ENCODE results near the gene APOL6. TPM values are rescaled to one million over a fixed set of nuclear protein-coding genes. Genes with fewer than 3 reads are reported as not detected.
"Not testable (repeated sequence)": the region's sequence is repeated elsewhere in the genome, so short reads cannot be mapped to it uniquely, and the experiment has no call there.

APOL6 gene
- total and polyA plus RNA-seq, 2 of the 13 experiments (the other 11 are each of a cell fraction or from before 2014, with no cell fraction given), result 5.2 to 7.5 TPM

- no peaks in the 10 kb centered on the region for H3K36me3 ChIP-seq (replicated peaks in 1 of 2; ENCODE audit: control insufficient read depth in 1 of 2, insufficient read depth in 2 of 2, low read length in 2 of 2)
- H3K27ac ChIP-seq (ENCODE audit: extremely low read length, insufficient read depth, low read length), result no peak overlapping the region
- in situ Hi-C loops (cut with HindIII; ENCODE audit: extremely low pct_ligation_motif_present, low pct_unique_long_range_greater_than_20kb) (no loop called here), intact Hi-C loops (cut with micrococcal nuclease; ENCODE audit: unreplicated experiment) (no loop called here)
- FAIRE-seq (no peak), DNase-seq (ENCODE audit: low spot score) (no peak), ATAC-seq (no peak)
- no peak overlapping the region for H3K9ac ChIP-seq (ENCODE audit: insufficient read depth, low read depth, low read length)
- H3K27me3 ChIP-seq (ENCODE audit: control insufficient read depth in 1 of 2, insufficient read depth in 2 of 2, low read length in 2 of 2), result no peaks in the 10 kb centered on the region
- H3K4me3 ChIP-seq (replicated peaks in 1 of 3; ENCODE audit: insufficient read depth in 1 of 3, low read depth in 2 of 3, low read length in 3 of 3), result no peak overlapping the region
- H3K4me2 ChIP-seq (ENCODE audit: low read depth, low read length), result no peak overlapping the region
- POLR2A ChIA-PET, result no interaction called here
- no peak overlapping the region for H2AFZ ChIP-seq (ENCODE audit: low read length)
- CTCF ChIA-PET (ENCODE audit: low intra/inter-chr PET ratio, low total read pairs), result no interaction called here
- H3K4me1 ChIP-seq (ENCODE audit: insufficient read depth, low read length), result peaks cover 6% of the 10 kb centered on the region; the same call in 1 of the 2 replicates
- H3K9me3 ChIP-seq (ENCODE audit: low read length), result no peaks in the 10 kb centered on the region
- no peaks in the 10 kb centered on the region for H4K20me1 ChIP-seq (ENCODE audit: insufficient read depth, low read length)
- BruUV-seq (replicated peaks), result no TSS peak
- H3K79me2 ChIP-seq (ENCODE audit: insufficient read depth, low read length), result no peaks in the 10 kb centered on the region
- no peak for TF ChIP-seq ZNF883 (CRISPR knock-in tag; IDR thresholded peaks at IDR 0.05; ENCODE audit: not compliant biosample characterization)
- no peak for TF ChIP-seq ZNF737 (CRISPR knock-in tag; IDR thresholded peaks at IDR 0.05; ENCODE audit: borderline replicate concordance)
- no peak for TF ChIP-seq FOSL2 (CRISPR knock-in tag; IDR thresholded peaks at IDR 0.05)
- TF ChIP-seq NCOA2 (CRISPR knock-in tag; IDR thresholded peaks at IDR 0.05), result no peak
- TF ChIP-seq TCF12 (IDR thresholded peaks at IDR 0.05), result no peak
- TF ChIP-seq TCF12 (CRISPR knock-in tag; IDR thresholded peaks at IDR 0.05), result no peak
- no peak for TF ChIP-seq TBX3 (IDR thresholded peaks at IDR 0.05; ENCODE audit: borderline replicate concordance)
- no peak for TF ChIP-seq NAIF1 (CRISPR knock-in tag; IDR thresholded peaks at IDR 0.05; ENCODE audit: borderline replicate concordance)
- no peak for TF ChIP-seq MIER2 (CRISPR knock-in tag; IDR thresholded peaks at IDR 0.05)
- no peak for TF ChIP-seq SAFB2 (CRISPR knock-in tag; IDR thresholded peaks at IDR 0.05; ENCODE audit: borderline replicate concordance, low read depth)
- TF ChIP-seq ATF4 (CRISPR knock-in tag; IDR thresholded peaks at IDR 0.05), result no peak
- TF ChIP-seq HIC2 (CRISPR knock-in tag; IDR thresholded peaks at IDR 0.05; ENCODE audit: low read depth), result no peak
- TF ChIP-seq DNMT1 (CRISPR knock-in tag; IDR thresholded peaks at IDR 0.05), result no peak
- TF ChIP-seq REPIN1 (CRISPR knock-in tag; IDR thresholded peaks at IDR 0.05; ENCODE audit: borderline replicate concordance, low read depth), result no peak
- TF ChIP-seq RNF2 (conservative IDR thresholded peaks at IDR 0.05; ENCODE audit: low read depth), result no peak
- no peak for TF ChIP-seq CC2D1A (CRISPR knock-in tag; IDR thresholded peaks at IDR 0.05)
- TF ChIP-seq ZNF101 (CRISPR knock-in tag; IDR thresholded peaks at IDR 0.05; ENCODE audit: borderline replicate concordance, low read depth), result no peak
Observed at GRCh38 chr22:35674335-35674734, 26.1 kb downstream of the APOL6 start.

GRCh38 chr22:35676065-35676464 is 27.8 kb downstream of the APOL6 start:
- DNase-seq (ENCODE audit: low spot score); H3K9ac ChIP-seq (ENCODE audit: insufficient read depth, low read depth, low read length); H3K36me3 ChIP-seq (replicated peaks in 1 of 2; ENCODE audit: control insufficient read depth in 1 of 2, insufficient read depth in 2 of 2, low read length in 2 of 2); H3K27ac ChIP-seq (ENCODE audit: extremely low read length, insufficient read depth, low read length); H3K9me3 ChIP-seq (ENCODE audit: low read length); H3K4me2 ChIP-seq (ENCODE audit: low read depth, low read length); H3K4me3 ChIP-seq (replicated peaks in 1 of 3; ENCODE audit: insufficient read depth in 1 of 3, low read depth in 2 of 3, low read length in 3 of 3); ATAC-seq; H3K79me2 ChIP-seq (ENCODE audit: insufficient read depth, low read length); FAIRE-seq; H4K20me1 ChIP-seq (ENCODE audit: insufficient read depth, low read length); POLR2A ChIA-PET; H3K27me3 ChIP-seq (ENCODE audit: control insufficient read depth in 1 of 2, insufficient read depth in 2 of 2, low read length in 2 of 2); CTCF ChIA-PET (ENCODE audit: low intra/inter-chr PET ratio, low total read pairs); H3K4me1 ChIP-seq (ENCODE audit: insufficient read depth, low read length); in situ Hi-C loops (cut with HindIII; ENCODE audit: extremely low pct_ligation_motif_present, low pct_unique_long_range_greater_than_20kb); BruUV-seq (replicated peaks); H2AFZ ChIP-seq (ENCODE audit: low read length); intact Hi-C loops (cut with micrococcal nuclease; ENCODE audit: unreplicated experiment): not testable (repeated sequence)
- 0% methylated on average over 1 of the region's 1 CpG for WGBS (ENCODE audit: low lambda C conversion rate)
